H1 (cell line): Measurements from ENCODE around the gene GSK3B. TPM values are rescaled to one million over a fixed set of nuclear protein-coding genes. Genes with fewer than 3 reads are reported as not detected.

Experiments used
- CBX8 ChIP-seq: fragments of 300-800, 300-1000 bp; sonication (generic); IDR thresholded peaks from 2 replicates; pipeline ENCODE4 v1.7.1; 2016; ENCODE audit warnings: low read depth, low read length, borderline replicate concordance
- CHD1 ChIP-seq: IDR thresholded peaks from 2 replicates; pipeline ENCODE4 v1.6.1; 2012; ENCODE audit warnings: low read depth, low read length, improper control_type of control experiment
- CHD2 ChIP-seq: IDR thresholded peaks from 2 replicates; pipeline ENCODE4 v1.6.1; 2012; ENCODE audit warnings: low read length, improper control_type of control experiment
- CHD7 ChIP-seq: fragments of 300-600 bp; sonication (generic); IDR thresholded peaks from 2 replicates; pipeline ENCODE4 v1.7.1; 2012; ENCODE audit warnings: low read length, moderate library complexity, mild to moderate bottlenecking, inconsistent platforms; ENCODE audit not compliant: insufficient replicate concordance
- CTBP2 ChIP-seq: IDR thresholded peaks from 2 replicates; pipeline ENCODE4 v1.7.0; 2011; ENCODE audit warnings: borderline replicate concordance, mild to moderate bottlenecking, moderate library complexity, mixed read lengths, low read length; ENCODE audit not compliant: insufficient read depth, insufficient read length
- EGR1 ChIP-seq: IDR thresholded peaks from 2 replicates; pipeline ENCODE4 v1.6.1; 2011; ENCODE audit warnings: low read depth, low read length, borderline replicate concordance
- HDAC6 ChIP-seq: IDR thresholded peaks from one replicate; pipeline ENCODE4 v1.7.1; 2012; ENCODE audit warnings: low read depth, mild to moderate bottlenecking, inconsistent platforms, low read length, moderate library complexity
- KDM4A ChIP-seq: IDR thresholded peaks from one replicate; pipeline ENCODE4 v1.7.1; 2012; ENCODE audit warnings: low read depth, mild to moderate bottlenecking, moderate library complexity, low read length, inconsistent platforms; ENCODE audit not compliant: severe bottlenecking
- NRF1 ChIP-seq: IDR thresholded peaks from 2 replicates; pipeline ENCODE4 v1.6.1; 2011; ENCODE audit warnings: mild to moderate bottlenecking, low read depth, low read length, improper control_type of control experiment
- PHF8 ChIP-seq: fragments of 200-600 bp; sonication (generic); conservative IDR thresholded peaks from 2 replicates; pipeline ENCODE4 v1.7.1; 2012; ENCODE audit warnings: low read depth, mild to moderate bottlenecking, inconsistent platforms, low read length, moderate library complexity
- POLR2AphosphoS5 ChIP-seq: IDR thresholded peaks from 2 replicates; pipeline ENCODE4 v1.6.1; 2011; ENCODE audit warnings: low read depth, low read length
- SIRT6 ChIP-seq: IDR thresholded peaks from one replicate; pipeline ENCODE4 v1.7.1; 2012; ENCODE audit warnings: low read length, inconsistent platforms
- TEAD4 ChIP-seq: IDR thresholded peaks from 2 replicates; pipeline ENCODE4 v1.6.1; 2012; ENCODE audit warnings: low read depth, low read length, inconsistent platforms, mixed read lengths
- polyA plus RNA-seq, 7 experiments: library from polyadenylated mRNA; depleted of rRNA in 3 of 7; stranded (reverse) in 5 of 7; unstranded in 2 of 7; fragments of >200 nt in 5 of 7; fragments of 200-250 nt in 2 of 7; gene quantifications; 1 replicate in 5 of 7; 2 replicates in 1 of 7; 4 replicates in 1 of 7; pipeline versions ENCODE4 v1.2.1 to v1.2.3, GENCODE V29; 2011 to 2013; ENCODE audit warnings: missing spikeins in 2 of 7, mixed read lengths in 2 of 7
- total RNA-seq: library from RNA; stranded (reverse); fragmentation: NEBNext Ultra II Directional; extraction: Animal tissue kit (Norgen Biotek cat#: 25700); gene quantifications from 2 replicates; pipeline ENCODE4 v1.2.1, GENCODE V29; 2021

GSK3B gene
- total and polyA plus RNA-seq, 2 of the 8 experiments (the other 6 are each of a cell fraction or from before 2014, with no cell fraction given), result 24.2 to 50.7 TPM

GRCh38 chr3:120029749-120030148, 64.5 kb downstream of the GSK3B start (continued):
- no peak for TF ChIP-seq CHD7
- TF ChIP-seq NRF1, result no peak
- no peak for TF ChIP-seq PHF8
- no peak for TF ChIP-seq CHD2
- TF ChIP-seq KDM4A, result no peak
- TF ChIP-seq CBX8, result no peak
- no peak for TF ChIP-seq SIRT6
- TF ChIP-seq TEAD4, result no peak
- TF ChIP-seq EGR1, result no peak
- TF ChIP-seq CHD1, result no peak
- no peak for TF ChIP-seq CTBP2
- TF ChIP-seq POLR2AphosphoS5, result no peak
- no peak for TF ChIP-seq HDAC6
